ENCODE results near the gene SF3B3. TPM values are rescaled to one million over a fixed set of nuclear protein-coding genes. Genes with fewer than 3 reads are reported as not detected.

Gene SF3B3
- total and polyA plus RNA-seq, 10 of the 15 experiments (the other 5 are each of a cell fraction or from before 2014, with no cell fraction given): 134 to 453 (median 215) TPM

- in situ Hi-C loops (cut with MboI): no loop called here
- intact Hi-C loops (cut with micrococcal nuclease; ENCODE audit: unreplicated experiment): no loop called here
- peaks cover 7 to 10% of the 10 kb centered on the region in 2 experiments; a peak in 3 of 4 replicates for H3K36me3 ChIP-seq (ENCODE audit: control insufficient read depth in 2 of 2, insufficient read depth in 2 of 2, low read length in 1 of 2)
- POLR2A ChIA-PET: no interaction called here
- no peak overlapping the region for H3K4me3 ChIP-seq
- H2AFZ ChIP-seq (ENCODE audit: control insufficient read depth, low read depth, low read length): no peak overlapping the region
- BruUV-seq (replicated peaks): no TSS peak
- WGBS (ENCODE audit: insufficient coverage, insufficient replicate concordance, low lambda C conversion rate, missing lambda C conversion rate): 64% methylated on average over 24 of the region's 24 CpGs
- H3K27me3 ChIP-seq (replicated peaks in 1 of 2; ENCODE audit: control insufficient read depth in 2 of 2, insufficient read depth in 2 of 2, low read length in 1 of 2): no peaks in the 10 kb centered on the region
- CTCF ChIA-PET: interaction anchor here (1.2 to 1.9 kb wide), 2 partner anchors 20 to 81 kb away, joined by 3 to 4 read pairs; no protein-coding TSS in a partner anchor
- no peak overlapping the region for H3K9ac ChIP-seq (ENCODE audit: control insufficient read depth, insufficient read depth, low read length)
- RAD21 ChIA-PET (ENCODE audit: unreplicated experiment): interaction anchor here (1.2 to 3.2 kb wide), 2 partner anchors 20 to 43 kb away, joined by 3 to 19 read pairs; no protein-coding TSS in a partner anchor
- H4K20me1 ChIP-seq (ENCODE audit: control insufficient read depth, insufficient read depth): no peaks in the 10 kb centered on the region
- no peak for DNase-seq (ENCODE audit: low read depth, low spot score)
- no peak overlapping the region for H3K4me2 ChIP-seq (ENCODE audit: control insufficient read depth, insufficient read depth)
- SMC1A ChIA-PET (ENCODE audit: uncharacterized antibody, unreplicated experiment): interaction anchor here (1.2 to 1.9 kb wide), 4 partner anchors 16 to 106 kb away, joined by 3 to 6 read pairs (median 4); no protein-coding TSS in a partner anchor
- no peak for FAIRE-seq
- no peaks in the 10 kb centered on the region for H3K9me3 ChIP-seq (replicated peaks; ENCODE audit: control insufficient read depth, insufficient read depth, low read length)
- H3K79me2 ChIP-seq (ENCODE audit: control insufficient read depth, insufficient read depth, low read length): no peaks in the 10 kb centered on the region
- no peak for ATAC-seq
- TF ChIP-seq CHD1 (IDR thresholded peaks at IDR 0.05; ENCODE audit: low read depth, low read length) (no peak), SMARCA5 (IDR thresholded peaks at IDR 0.05) (no peak), MEF2A (IDR thresholded peaks at IDR 0.05; ENCODE audit: insufficient read depth, low read depth, low read length) (no peak)
- peaks cover 27% of the 10 kb centered on the region for H3K4me1 ChIP-seq (ENCODE audit: control insufficient read depth, insufficient read depth, low read length)
- H3K27ac ChIP-seq (ENCODE audit: control insufficient read depth, insufficient read depth): peak overlapping the region; percentile 84
These were observed 48.4 kb upstream of the SF3B3 start for GRCh38 chr16:70475054-70475871.

All from GM12878 (cell line).